A204.1 (cell line): ENCODE results near the gene IPPK.

Experiments used
- FAIRE-seq: peaks from 2 replicates; lab custom pipeline; 2012; peaks lifted over from hg19 to GRCh38; lab: Jason Lieb, UNC

IPPK gene

DNA sequence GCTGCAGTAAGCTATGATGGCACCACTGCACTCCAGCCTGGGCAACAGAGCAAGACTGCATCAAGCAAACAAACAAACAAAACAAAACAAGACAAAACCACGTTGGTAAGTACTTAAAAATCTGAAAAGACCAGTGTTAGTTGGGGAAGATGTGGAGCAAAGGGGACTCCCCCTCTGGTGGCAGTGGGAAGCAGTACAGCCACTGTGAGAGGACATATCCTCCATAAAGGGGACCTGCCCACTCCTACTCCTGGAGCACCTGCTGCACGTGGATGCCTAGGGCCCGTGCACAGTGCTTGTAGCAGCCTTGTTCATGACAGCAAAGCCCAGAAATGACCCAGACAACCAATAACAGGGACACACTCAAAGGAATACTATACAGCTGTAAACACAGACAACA, 17.0 kb upstream of the IPPK start:
- FAIRE-seq = no peak

DNA sequence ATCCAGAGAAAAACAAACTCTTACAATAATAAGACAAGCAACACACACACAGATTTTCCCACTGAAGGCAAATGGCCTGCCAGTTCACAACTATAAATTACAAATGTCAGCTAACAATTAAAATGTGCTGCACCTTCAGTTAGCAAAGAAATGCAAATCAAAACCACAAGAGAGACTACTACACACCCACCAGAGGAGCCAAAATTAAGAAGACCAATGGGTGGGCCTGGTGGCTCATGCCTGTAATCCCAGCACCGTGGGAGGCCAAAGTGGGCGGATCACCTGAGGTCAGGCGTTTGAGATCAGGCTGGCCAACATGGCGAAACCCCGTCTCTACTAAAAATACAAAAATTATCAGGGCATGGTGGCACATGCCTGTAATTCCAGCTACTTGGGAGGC, 15.1 kb upstream of the IPPK start:
- FAIRE-seq = no peak

DNA sequence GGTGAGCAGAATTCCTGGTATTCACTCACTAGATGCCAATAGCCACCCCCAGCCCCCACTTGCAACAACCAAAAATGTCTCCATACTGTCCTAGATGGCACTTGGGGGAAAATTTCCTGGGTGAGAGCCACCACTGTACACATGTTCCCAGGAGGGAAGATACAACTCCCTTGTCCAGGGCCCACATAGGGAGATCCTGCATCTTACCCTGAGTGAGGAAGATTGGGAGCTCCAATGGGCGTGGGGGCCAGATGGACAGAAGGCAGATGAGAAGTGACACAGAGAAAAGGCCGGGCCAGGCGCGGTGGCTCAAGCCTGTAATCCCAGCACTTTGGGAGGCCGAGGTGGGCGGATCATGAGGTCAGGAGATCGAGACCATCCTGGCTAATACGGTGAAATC, 12.3 kb upstream of the IPPK start:
- no peak for FAIRE-seq

DNA sequence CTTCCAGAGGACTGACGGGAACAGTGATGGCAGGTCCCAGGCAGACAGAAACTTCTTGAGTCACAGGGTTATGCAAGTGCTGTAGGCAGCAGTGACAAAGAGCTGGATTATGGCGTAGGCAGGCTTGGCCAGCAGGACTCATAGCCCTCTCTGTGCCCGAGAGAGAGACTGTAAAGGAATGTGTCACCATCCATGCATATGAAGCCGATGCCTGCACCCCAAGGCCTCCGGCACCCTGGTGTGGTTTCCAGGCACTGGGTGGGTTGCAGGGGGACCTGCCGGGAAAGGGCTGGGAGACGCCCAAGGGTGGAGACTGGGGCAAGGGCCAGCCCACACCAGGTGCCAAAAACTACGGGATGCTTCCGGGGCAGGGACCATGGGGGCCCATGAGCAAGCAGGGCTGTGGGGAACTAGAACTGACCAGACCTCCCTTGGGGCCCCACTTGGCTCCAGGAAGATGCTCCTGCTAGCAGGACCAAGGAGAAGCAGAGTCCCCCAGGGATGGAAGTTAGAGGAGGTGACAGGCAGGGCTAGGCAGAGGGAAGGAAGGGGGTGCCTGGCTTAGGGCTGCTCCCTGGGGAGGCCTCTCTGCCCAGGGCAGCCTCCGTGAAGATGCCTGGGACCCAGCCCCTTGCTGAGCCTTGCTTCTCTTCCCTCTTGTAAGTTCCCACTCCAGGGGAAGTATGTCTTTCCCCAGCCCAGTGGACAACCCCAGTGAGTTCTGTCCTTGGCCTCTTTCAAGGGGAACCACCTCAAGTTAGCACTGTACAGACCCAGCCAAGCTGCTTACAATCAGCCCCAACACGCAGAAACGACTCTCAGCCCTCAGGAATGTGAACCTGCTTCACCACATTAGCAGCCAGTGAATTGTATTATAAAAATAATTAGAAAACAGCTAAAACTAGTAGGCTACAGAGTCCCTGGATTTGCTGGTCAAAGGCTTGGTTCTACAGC, 10.5 kb upstream of the IPPK start:
- no peak for FAIRE-seq

DNA sequence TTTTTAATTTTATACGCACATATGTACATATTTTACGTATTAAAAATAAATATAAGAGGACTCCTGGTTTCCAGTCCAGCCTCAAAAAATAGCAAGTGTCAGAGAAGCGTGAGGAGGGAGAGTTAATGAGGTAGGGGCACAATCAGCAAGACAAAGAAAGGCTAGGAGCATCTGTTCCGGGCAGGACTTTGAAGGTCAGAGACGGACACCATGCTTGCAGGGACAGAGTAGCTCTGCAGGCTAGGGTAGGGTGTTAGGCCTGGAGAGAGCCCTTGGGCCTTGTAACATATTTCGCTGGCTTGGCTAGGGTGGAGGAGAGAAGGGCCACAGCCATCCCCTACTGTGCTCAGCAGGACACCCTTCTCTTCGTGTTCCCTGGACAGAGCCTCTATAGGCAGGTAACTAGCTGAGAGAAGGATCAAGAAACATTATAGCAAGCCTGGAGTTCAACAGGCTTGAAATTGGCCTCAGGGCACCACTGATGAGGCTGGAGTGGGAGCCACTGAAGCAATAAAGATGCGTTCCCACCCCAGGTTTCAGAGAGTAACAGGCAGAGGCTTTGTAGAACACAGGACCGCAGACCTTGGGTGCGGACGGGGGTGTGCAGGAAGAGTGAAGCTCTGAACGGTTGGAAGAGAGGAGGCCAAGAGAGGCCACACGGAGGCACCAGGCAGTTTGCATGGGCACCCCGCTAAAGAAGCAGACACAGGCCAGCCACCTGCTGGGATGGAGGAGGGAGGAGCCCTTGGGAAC, 9.7 kb upstream of the IPPK start:
- no peak for FAIRE-seq

DNA sequence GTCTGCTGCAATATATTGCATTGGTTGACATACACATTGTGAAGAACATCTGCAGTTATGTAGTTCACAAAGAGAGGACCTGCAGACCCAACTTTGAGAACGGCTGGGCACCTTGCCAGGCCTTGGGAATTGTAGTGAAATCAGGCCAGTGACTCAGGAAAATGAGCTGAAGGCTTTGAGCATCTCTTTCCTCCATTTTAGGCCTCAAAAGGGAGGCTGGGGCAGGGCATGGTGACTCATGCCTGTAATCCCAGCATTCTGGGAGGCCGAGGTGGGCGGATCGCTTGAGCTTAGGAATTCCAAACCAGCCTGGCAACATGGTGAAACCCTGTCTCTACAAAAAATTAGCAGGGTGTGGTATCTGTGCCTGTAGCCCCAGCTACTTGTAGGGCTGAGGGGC, 1.4 kb upstream of the IPPK start:
- FAIRE-seq = no peak

DNA sequence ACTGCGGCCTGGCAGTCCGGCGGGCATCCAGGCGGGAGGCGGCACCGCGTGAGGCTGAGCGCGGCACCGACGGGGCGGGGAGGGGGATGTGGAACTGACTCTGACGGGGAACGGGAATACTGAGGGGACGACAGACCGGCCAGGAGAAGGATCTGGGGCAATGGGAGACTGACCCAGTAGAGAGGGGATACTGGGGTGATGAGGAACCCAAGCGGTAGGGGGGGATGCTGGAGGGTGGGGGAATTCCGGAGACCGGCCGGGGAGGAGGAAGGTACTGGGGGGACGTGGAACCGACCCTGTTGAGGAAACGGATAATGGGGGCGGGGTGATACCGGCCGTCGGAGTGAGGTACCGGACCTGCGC, 423 bp downstream of the IPPK start:
- no peak for FAIRE-seq

DNA sequence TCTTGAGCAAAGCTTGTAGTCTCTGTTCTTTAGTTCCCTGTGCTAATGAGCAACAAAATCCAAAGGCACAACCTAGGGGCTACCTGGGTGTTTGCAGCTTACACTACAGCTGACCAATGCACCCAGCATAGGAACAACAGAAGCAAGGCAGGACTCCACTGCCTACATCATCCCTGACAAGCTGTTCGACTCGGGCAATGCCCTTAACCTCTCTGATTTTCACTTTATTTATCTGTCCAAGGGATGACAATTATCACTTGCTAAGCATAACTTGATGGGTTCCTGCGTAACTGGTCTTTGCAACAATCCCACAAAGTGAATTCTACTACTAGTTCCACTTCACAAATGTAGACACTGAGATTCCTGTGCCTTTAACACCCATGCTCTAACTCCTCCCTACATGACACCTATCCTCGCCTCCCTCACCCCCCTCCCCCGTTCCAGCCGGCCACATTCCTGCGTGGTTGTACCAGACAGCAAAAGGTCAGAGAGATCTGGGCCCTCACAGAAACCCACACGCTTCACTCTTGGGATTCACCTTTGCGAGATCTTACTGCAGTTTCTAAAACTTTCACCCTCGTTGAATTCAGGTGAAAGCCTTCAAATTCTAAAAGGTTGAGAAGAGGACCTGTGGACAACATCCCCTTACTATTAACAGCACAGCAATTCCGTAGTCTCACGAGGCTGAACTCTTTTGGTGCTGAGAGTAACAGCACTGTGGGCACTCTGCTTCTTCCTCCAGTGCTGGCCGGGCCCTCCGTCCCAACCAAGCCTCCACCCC, 995 bp downstream of the IPPK start:
- FAIRE-seq = no peak

DNA sequence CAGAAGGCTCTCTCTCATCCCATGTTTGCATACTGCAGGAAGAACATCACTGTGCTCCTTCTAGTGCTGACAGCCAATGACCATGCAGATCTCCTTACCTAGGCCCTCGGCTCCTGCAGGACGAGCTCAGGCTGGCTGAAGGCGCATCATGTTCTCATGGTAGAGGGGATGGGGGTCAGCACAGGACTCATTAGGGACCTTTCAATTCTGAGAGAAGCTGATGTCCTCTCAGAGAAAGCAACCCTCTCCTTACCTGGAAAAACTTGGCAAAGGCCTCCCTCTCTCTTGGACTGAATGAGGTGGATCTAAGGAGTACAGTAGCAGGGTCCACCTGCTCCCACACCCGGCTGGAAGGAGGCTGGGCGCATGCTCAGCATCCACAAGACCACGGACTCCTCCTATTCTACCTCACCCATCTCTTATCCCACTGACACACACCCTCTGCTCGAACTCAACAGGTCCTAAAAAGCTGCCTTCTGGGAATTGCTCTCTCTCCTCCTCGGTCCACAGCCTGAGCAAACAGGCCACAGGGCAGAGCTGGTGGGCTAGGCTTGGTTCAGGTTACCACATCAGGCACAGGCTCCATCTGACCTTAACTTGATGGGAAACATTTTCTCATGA, 2.9 kb downstream of the IPPK start:
- no peak for FAIRE-seq

DNA sequence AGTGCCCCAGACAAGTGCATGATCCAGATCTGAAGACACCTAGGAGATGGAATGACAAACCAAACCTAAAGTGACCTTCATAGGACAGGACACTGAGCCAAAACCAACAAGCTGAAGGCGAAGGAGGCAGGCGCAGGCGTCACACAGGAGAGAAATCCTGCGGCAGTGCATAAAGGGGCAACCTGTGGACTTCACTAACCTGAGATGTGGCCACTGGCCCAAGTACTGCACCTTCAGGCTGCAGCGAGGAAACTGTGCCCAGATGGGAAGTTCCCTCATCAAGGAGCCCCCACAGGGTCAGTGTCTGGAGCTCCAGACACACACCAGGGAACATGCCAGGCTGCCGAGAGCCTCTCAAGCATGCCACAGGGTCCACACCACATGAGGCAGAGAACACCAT, 3.7 kb downstream of the IPPK start:
- no peak for FAIRE-seq

DNA sequence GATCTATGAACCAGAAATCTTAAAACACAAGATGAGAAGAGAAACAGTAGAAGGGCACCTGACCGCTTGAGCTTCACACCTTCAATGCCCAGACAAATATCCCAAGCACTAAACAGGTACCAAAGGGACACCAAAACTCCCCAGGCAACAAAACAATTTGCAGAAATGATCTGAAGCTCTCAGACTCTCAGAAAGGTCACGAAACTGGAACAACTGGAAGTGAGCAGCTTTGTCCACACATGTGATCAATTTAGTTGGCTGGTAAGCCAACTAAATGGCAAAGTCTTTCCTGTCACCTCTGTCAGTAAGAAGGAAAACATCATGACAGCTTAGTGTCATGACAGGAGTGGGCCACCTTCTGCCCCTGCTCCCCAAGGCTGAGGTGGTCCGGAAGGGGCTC, 4.1 kb downstream of the IPPK start:
- FAIRE-seq = no peak

DNA sequence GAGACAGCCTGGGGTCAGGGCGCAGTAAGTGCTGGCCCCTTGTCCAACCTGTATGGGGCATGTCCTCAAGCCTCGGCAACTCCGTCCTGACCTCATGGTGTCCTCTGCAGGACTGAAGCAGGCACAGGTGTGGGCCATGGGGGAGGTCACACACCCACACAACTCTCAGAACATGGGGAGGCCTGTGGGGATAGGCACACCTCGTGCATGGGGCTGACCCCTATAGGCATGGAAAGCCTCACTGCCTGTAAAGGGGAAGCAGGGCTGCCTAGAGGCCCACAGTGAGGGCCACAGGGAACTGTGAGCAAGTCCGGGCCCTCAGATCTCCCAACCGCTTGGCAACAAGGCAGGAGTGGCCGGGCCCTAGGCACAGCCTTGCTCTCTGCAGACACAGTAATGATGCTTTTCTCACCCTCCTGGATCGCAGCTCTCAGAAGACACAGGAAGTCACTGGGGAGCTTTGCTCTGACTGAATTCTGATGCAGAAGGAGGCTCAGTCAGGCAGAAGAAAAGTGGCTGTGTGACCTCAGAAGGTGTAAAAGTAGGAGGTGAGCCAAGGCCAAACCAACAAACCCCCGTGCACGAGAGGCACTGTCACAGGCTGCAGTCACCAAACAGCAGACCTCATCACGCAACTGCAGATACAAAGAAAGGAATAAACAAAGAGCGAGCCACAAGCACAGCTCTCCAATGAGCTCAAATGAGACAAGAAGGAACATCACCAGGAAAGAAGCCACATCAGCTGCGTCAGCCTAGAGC, 5.4 kb downstream of the IPPK start:
- FAIRE-seq = no peak

DNA sequence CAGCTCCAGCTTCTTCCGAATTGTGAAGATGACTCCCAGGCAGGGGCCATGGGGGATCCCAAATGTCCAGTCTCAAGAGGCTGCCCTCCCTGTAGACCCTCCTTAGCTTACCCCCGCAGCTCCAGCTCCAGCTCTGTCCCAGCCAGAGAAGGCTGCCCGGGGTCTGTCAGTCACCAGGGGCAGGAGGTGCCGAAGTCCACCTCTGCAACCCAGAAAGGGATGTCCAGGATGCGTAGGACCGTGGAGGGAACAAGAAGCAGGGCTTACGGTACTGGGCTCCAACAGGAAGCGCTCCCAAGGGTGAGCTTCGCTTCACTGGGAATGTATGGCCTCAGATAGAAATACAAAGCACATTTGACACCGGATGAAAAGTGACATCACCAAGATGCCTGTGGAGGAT, 6.0 kb downstream of the IPPK start:
- FAIRE-seq = no peak

DNA sequence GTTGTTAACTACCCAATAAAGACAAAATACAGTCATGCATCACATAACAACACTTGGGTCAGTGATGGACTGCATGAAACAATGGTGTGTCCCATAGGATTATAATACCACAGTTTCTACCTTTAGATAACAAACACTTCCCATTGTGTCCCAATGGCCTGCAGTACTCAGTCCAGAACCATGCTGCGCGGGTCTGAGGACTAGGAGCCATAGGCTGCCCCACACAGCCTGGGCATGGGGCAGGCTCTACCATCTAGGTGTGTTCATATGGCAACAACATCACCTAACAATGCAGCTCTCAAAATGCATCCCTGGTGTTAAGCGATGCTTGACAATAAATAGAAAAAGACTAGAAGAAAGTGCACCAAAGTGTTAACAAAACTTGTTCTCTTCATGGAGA, 6.8 kb downstream of the IPPK start:
- no peak for FAIRE-seq

DNA sequence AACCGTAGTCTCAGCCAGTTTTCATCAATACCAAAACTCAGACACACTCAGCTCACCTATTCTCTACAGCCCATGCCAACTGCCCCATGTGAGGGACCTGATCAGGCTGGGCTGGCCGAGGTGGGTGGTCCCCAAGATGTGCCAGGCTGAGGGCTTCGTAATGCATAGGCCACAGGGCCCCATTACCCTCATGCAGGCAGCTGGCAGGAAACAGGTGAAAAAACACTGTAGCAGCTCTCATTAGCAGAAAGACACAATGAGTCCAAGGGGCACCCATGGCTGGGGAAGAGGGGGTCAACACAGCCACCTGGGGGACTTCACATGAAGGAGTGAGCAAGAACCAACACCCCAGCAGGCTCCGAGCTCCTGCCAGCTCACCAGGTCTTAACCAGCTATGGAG, 8.2 kb downstream of the IPPK start:
- FAIRE-seq = no peak

DNA sequence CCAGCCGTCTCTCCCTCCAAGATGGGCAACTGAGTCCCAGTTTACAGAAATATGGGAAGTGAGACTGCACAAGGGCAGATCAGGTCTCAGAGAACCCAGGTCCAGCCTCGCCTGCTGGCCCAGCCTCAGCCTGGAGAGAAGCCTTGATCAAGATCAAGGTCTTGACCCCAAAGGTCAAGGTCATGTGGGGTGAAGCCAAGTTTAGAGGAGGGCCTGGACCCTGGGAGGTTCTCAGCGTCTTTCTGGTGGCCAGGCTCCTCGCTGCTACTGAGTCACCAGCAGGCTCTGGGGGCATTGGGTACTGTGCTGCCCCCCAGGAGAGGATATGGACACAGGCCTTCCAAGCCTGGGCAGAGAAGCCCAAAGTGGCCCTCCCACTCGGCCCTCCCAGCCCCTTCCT, 8.8 kb downstream of the IPPK start:
- no peak for FAIRE-seq

DNA sequence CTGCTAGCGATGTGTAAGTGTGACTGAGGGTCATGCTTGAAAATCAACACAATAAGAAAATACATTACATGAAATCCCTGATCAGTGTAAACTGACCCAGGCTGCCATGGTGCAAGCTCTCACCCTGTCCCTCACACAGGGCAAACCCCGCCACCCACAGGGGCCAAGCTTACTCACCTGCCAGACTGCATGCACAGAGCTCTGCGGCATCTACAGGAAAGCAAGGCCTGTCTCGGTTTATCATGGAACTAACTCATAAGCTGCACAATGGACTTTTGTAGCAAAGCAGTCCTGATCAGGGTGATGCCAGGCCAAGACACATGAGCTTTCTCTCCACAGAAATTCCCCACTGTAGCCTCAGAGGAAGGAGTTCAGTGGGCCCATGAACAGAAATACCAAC, 9.7 kb downstream of the IPPK start:
- no peak for FAIRE-seq

DNA sequence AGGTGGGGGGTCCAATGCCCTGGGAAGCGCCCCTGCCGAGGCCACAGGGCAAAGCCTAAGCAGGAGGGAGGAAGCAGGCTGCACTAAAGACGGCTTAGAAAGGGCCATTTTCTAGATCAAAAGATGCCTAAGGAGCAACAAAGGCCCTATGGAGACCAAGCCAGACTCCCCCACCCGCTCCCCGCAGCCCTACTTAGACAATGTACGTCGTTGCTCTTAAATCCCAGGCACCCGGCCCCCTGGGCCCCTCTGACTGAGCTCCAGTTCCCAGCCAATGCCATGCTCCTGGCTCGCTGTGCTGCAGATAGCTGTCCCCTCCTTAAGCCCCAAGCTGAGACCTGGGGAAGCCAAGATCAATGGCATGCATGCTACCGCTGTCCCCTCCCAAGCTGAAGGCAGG, 10.3 kb downstream of the IPPK start:
- FAIRE-seq = no peak

DNA sequence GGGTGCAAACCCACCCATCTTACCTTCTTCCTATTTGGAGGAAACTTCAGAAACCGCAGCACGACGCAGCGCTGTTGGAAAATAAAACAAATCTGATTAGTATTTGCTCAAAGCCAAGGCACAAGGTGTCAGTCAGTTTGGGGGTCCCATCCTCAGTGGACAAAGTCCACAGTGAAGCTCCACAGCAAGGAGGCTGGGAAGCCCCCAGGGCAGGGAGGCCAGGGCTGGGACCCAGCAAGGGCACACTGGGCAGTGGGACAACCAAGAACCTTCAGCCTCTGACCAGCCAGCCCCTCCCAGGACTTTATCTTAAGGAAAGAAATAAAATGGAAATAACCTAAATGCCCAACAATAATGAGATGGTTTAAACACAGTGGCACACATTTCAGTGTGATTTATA, 11.3 kb downstream of the IPPK start:
- no peak for FAIRE-seq

DNA sequence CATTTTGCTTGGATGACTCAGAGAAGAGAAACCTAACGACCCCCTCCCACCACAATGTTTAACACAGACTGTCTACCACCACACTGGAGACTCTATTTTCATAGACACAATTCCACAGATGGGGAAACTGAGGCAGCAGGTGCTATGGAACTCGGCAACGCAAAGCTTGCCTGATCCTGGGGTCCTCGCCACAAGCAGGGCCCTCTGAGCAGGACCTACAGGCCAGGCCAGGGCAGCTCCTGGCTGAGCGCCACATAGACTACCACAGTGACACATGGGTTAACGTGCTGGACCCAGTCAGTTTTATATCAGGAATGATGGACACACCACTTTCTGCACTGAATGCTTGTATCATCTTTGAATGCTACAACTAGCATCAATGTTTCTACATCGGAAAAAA, 11.8 kb downstream of the IPPK start:
- no peak for FAIRE-seq

DNA sequence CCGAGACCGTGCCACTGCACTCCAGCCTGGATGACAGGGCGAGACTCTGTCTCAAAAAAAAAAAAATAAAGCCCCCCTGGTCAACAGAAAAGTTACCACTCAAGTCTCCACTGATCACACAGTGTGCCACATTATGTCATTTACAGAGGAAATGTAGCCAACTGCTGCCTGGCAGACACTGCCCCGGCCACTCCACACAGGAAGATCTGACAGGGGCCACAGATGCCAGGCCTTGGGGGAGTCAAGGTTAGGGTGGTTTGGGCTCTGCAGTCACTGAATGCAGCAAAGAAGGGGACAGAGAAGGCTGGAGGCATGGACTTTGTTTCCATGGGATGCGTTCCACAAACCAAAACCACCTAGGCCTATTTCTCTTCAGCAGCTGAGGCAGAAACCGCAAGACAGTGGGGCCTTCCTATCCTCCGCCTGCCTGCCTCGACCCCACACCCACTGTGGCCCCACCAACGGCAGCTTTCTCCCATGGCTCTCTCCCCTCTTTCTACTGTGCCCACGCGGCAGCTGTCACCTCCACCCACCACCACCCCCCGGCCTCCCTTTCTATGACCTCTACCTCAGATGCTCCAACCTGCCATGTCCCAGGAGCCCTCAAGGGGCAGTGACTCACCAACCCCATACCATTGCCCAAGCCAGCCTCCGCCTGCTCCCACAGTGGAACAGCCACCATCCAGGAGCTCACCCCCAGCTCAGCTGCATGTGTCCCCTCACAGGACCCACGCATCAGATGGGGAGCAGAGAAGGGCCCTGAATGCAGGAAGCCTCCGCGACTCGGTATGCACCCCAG, 12.4 kb downstream of the IPPK start:
- no peak for FAIRE-seq
